IMR-90 (cell line): Measurements from ENCODE around the gene NDFIP2. TPM values are rescaled to one million over a fixed set of nuclear protein-coding genes. Genes with fewer than 3 reads are reported as not detected.

Experiments
- ATAC-seq: fragments of 200-7000 bp; cut with Tn5 transposase; 2 replicates; pipeline ENCODE4 v1.9.1; 2020; ENCODE audit warnings: low read depth, mild to moderate bottlenecking, moderate library complexity
- BruUV-seq: library from RNA; stranded (reverse); fragments of 400-500 nt; replicated peaks from 2 replicates; lab custom pipeline; 2021; lab: Mats Ljungman, UMichigan
- CTCF ChIA-PET: fragments of 300-600 bp; formaldehyde crosslinking; extraction: SDS; loops from one replicate; lab custom pipeline; 2021; ENCODE audit warnings: antibody characterized with exemption; lab: Yijun Ruan, JAX
- POLR2A ChIA-PET: fragments of 300-600 bp; sonication (Branson Sonifier 250); formaldehyde crosslinking; loops from one replicate; lab custom pipeline; 2022; ENCODE audit warnings: antibody characterized with exemption; ENCODE audit not compliant: unreplicated experiment; lab: Charles Lee
- DNase-seq: peaks from one replicate; pipeline ENCODE4 v3.0.0; 2013
- H2AFZ ChIP-seq: replicated peaks from 2 replicates; pipeline ENCODE3; 2013; ENCODE audit warnings: low read length, mild to moderate bottlenecking; ENCODE audit not compliant: poor library complexity
- H2AK5ac ChIP-seq: 2 replicates; pipeline ENCODE4 v1.6.1; 2013; ENCODE audit warnings: low read depth, low read length, inconsistent platforms
- H2AK9ac ChIP-seq: replicated peaks from 2 replicates; pipeline ENCODE3; 2013; ENCODE audit warnings: mild to moderate bottlenecking, low read depth, low read length, moderate library complexity; ENCODE audit not compliant: poor library complexity
- H2BK120ac ChIP-seq: 2 replicates; pipeline ENCODE4 v1.6.1; 2013; ENCODE audit warnings: low read depth, low read length, inconsistent platforms
- H2BK15ac ChIP-seq: 3 replicates; pipeline ENCODE4 v1.6.1; 2013; ENCODE audit warnings: low read depth, low read length, inconsistent platforms
- H2BK20ac ChIP-seq: 2 replicates; pipeline ENCODE4 v1.6.1; 2013; ENCODE audit warnings: low read depth, mild to moderate bottlenecking, inconsistent platforms, low read length, moderate library complexity
- H2BK5ac ChIP-seq: 2 replicates; pipeline ENCODE4 v1.6.1; 2013; ENCODE audit warnings: mild to moderate bottlenecking, low read depth, low read length, inconsistent platforms; ENCODE audit not compliant: poor library complexity, severe bottlenecking
- H3K14ac ChIP-seq: replicated peaks from 2 replicates; pipeline ENCODE4 v1.6.1; 2013; ENCODE audit warnings: low read depth, low read length, inconsistent platforms
- H3K18ac ChIP-seq: 2 replicates; pipeline ENCODE4 v1.6.1; 2013; ENCODE audit warnings: low read depth, low read length, control low read depth
- H3K23ac ChIP-seq: 2 replicates; pipeline ENCODE4 v1.6.1; 2013; ENCODE audit warnings: low read depth, low read length, inconsistent platforms
- H3K27ac ChIP-seq: 2 replicates; pipeline ENCODE4 v1.5.1; 2013; ENCODE audit warnings: mild to moderate bottlenecking, control low read depth, low read length; ENCODE audit not compliant: insufficient read depth
- H3K27me3 ChIP-seq: 2 replicates; pipeline ENCODE4 v1.6.1; 2013; ENCODE audit warnings: low read length; ENCODE audit not compliant: control insufficient read depth, insufficient read depth
- H3K36me3 ChIP-seq: 2 replicates; pipeline ENCODE4 v1.6.1; 2013; ENCODE audit warnings: low read length, mixed read lengths; ENCODE audit not compliant: control insufficient read depth, insufficient read depth
- H3K4ac ChIP-seq: 2 replicates; pipeline ENCODE4 v1.6.1; 2013; ENCODE audit warnings: low read depth, low read length, inconsistent platforms
- H3K4me1 ChIP-seq: 2 replicates; pipeline ENCODE4 v1.6.1; 2013; ENCODE audit warnings: low read length, mixed read lengths; ENCODE audit not compliant: control insufficient read depth, insufficient read depth
- H3K4me2 ChIP-seq: 2 replicates; pipeline ENCODE4 v1.6.1; 2013; ENCODE audit warnings: low read depth, mild to moderate bottlenecking, control low read depth, low read length, moderate library complexity
- H3K4me3 ChIP-seq: 2 replicates; pipeline ENCODE4 v1.5.1; 2013; ENCODE audit warnings: low read depth, mild to moderate bottlenecking, control low read depth, low read length, moderate library complexity; ENCODE audit not compliant: insufficient read depth
- H3K56ac ChIP-seq: 2 replicates; pipeline ENCODE4 v1.6.1; 2013; ENCODE audit warnings: low read length, inconsistent platforms; ENCODE audit not compliant: insufficient read depth; ENCODE audit errors: extremely low read depth
- H3K79me1 ChIP-seq, 2 experiments: 2 replicates each; pipeline ENCODE4 v1.6.1; 2013; ENCODE audit warnings: low read length in 2 of 2, inconsistent platforms in 1 of 2, low read depth in 1 of 2
- H3K9ac ChIP-seq: 2 replicates; pipeline ENCODE4 v1.6.1; 2013; ENCODE audit warnings: low read depth, low read length, control low read depth
- H3K9me1 ChIP-seq: 2 replicates; pipeline ENCODE4 v1.6.1; 2013; ENCODE audit warnings: low read length, inconsistent platforms; ENCODE audit not compliant: insufficient read depth
- H3K9me3 ChIP-seq: 2 replicates; pipeline ENCODE4 v1.6.1; 2013; ENCODE audit warnings: low read length; ENCODE audit not compliant: control insufficient read depth, insufficient read depth
- H4K20me1 ChIP-seq: 2 replicates; pipeline ENCODE4 v1.6.1; 2013; ENCODE audit warnings: low read length, inconsistent platforms; ENCODE audit not compliant: insufficient read depth
- H4K5ac ChIP-seq: 2 replicates; pipeline ENCODE4 v1.6.1; 2013; ENCODE audit warnings: mild to moderate bottlenecking, low read depth, low read length, control low read depth
- H4K8ac ChIP-seq, 2 experiments: 2 replicates each; pipeline ENCODE4 v1.6.1; 2013; ENCODE audit warnings: low read depth in 2 of 2, low read length in 2 of 2, control low read depth in 1 of 2, inconsistent platforms in 1 of 2
- H4K91ac ChIP-seq: 2 replicates; pipeline ENCODE4 v1.6.1; 2013; ENCODE audit warnings: low read depth, low read length, inconsistent platforms; ENCODE audit not compliant: insufficient read depth
- MAFK ChIP-seq: IDR thresholded peaks from 2 replicates; pipeline ENCODE4 v1.6.1; 2012; ENCODE audit warnings: low read depth, low read length, improper control_type of control experiment
- RAD21 ChIP-seq: IDR thresholded peaks from 2 replicates; pipeline ENCODE4 v1.6.1; 2012; ENCODE audit warnings: low read length, improper control_type of control experiment
- RFX5 ChIP-seq: IDR thresholded peaks from 2 replicates; pipeline ENCODE4 v1.8.0; 2012; ENCODE audit warnings: low read depth, mild to moderate bottlenecking, low read length, moderate library complexity
- SMC3 ChIP-seq: fragments of 150-350 bp; IDR thresholded peaks from 2 replicates; pipeline ENCODE4 v1.6.1; 2016; ENCODE audit warnings: low read depth, mild to moderate bottlenecking, antibody characterized with exemption, low read length, moderate library complexity
- WGBS, 2 experiments: methylation state at CpG; one replicate each; pipeline versions ENCODE4 v1.1.5 to v1.1.7; 2013; ENCODE audit warnings: missing lambda C conversion rate in 2 of 2; ENCODE audit not compliant: insufficient read length in 1 of 2; ENCODE audit errors: extremely low coverage in 2 of 2; 5-methylcytosine and 5-hydroxymethylcytosine counted together
- dilution Hi-C: fragments of 300-500 bp; cut with HindIII; formaldehyde crosslinking; loops from one replicate; pipeline ENCODE4 v1.14.3; 2018; ENCODE audit warnings: low sequenced_read_pairs; ENCODE audit not compliant: unreplicated experiment
- in situ Hi-C: fragments of 300-500 bp; cut with MboI; formaldehyde crosslinking; loops from 3 replicates; pipeline ENCODE4 v1.14.3; 2019; ENCODE audit warnings: low sequenced_read_pairs, inconsistent platforms, mixed read lengths
- intact Hi-C: fragments of 100-400 bp; cut with micrococcal nuclease; formaldehyde crosslinking; loops from 2 replicates; pipeline ENCODE4 v1.10.0; 2022
- polyA plus RNA-seq, 3 experiments: library from polyadenylated mRNA; depleted of rRNA; stranded (reverse); fragments of >200 nt; gene quantifications; 2 replicates each; pipeline ENCODE4 v1.2.3, GENCODE V29; 2012; ENCODE audit warnings: low replicate concordance in 1 of 3
- total RNA-seq: library from RNA; depleted of rRNA; stranded (reverse); fragments of >200 nt; gene quantifications from 2 replicates; pipeline ENCODE4 v1.2.3, GENCODE V29; 2012
- TF ChIP-seq, protein P1 (sequence below): fragments of 150-350 bp; IDR thresholded peaks from 2 replicates; pipeline ENCODE4 v1.6.1; 2017; ENCODE audit warnings: mild to moderate bottlenecking, antibody characterized with exemption, low read length, low read depth
- TF ChIP-seq, protein P2 (sequence below): conservative IDR thresholded peaks from 2 replicates; pipeline ENCODE4 v1.5.1; 2012; ENCODE audit warnings: mild to moderate bottlenecking, low read depth, low read length, improper control_type of control experiment

The NDFIP2 gene
- total and polyA plus RNA-seq, 2 of the 4 experiments (the other 2 are of a cell fraction) = 23.8 to 25.8 TPM

DNA sequence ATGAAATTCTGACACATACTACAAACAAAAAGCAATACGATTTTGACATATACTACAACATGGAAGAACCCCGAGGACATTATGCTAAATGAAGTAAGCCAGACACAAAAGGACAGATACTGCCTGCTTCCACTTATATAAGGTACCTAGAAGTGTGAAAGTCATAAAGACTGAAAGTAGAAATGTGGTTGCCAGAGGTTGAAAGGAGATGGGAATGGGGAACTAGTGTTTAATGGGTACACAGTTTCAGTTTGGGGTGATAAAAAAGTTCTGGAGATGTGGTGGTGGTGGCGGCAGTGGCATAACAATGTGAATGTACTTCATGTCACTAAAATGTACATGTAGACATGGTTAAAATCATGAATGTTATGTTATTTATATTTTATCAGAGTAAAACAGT, 12.1 kb upstream of the NDFIP2 start:
- ATAC-seq (no peak), DNase-seq (no peak)
- H4K5ac ChIP-seq = no peak overlapping the region
- no peak overlapping the region for H2AFZ ChIP-seq
- no peak overlapping the region for H3K4me2 ChIP-seq
- H3K36me3 ChIP-seq = no peaks in the 10 kb centered on the region
- no peak overlapping the region for H2AK5ac ChIP-seq
- ChIA-PET POLR2A (no interaction called here), CTCF (no interaction called here)
- no peak overlapping the region for H2BK5ac ChIP-seq
- BruUV-seq = no TSS peak
- no peak overlapping the region for H3K23ac ChIP-seq
- no peak overlapping the region for H2BK15ac ChIP-seq
- H3K27me3 ChIP-seq = no peaks in the 10 kb centered on the region; the same call in 1 of the 2 replicates
- H3K9me1 ChIP-seq = no peaks in the 10 kb centered on the region; the same call in 1 of the 2 replicates
- H2BK120ac ChIP-seq = no peak overlapping the region
- H3K14ac ChIP-seq = no peak overlapping the region
- no peak overlapping the region for H2BK20ac ChIP-seq
- no peak overlapping the region for H4K91ac ChIP-seq
- intact Hi-C loops = no loop called here
- no peak overlapping the region for H3K4ac ChIP-seq
- dilution Hi-C loops = no loop called here
- H3K27ac ChIP-seq = no peak overlapping the region
- WGBS, 2 experiments = no CpG with 5 or more reads among the region's 3 CpGs
- H3K4me1 ChIP-seq = no peaks in the 10 kb centered on the region
- no peak overlapping the region for H2AK9ac ChIP-seq
- H3K4me3 ChIP-seq = no peak overlapping the region
- H3K18ac ChIP-seq = no peak overlapping the region
- no peak overlapping the region for H4K8ac ChIP-seq
- H3K79me1 ChIP-seq = no peaks in the 10 kb centered on the region
- H3K56ac ChIP-seq = no peak overlapping the region
- in situ Hi-C loops = no loop called here
- H3K9me3 ChIP-seq = no peaks in the 10 kb centered on the region
- no peak overlapping the region for H3K9ac ChIP-seq
- TF ChIP-seq, protein P1, sequence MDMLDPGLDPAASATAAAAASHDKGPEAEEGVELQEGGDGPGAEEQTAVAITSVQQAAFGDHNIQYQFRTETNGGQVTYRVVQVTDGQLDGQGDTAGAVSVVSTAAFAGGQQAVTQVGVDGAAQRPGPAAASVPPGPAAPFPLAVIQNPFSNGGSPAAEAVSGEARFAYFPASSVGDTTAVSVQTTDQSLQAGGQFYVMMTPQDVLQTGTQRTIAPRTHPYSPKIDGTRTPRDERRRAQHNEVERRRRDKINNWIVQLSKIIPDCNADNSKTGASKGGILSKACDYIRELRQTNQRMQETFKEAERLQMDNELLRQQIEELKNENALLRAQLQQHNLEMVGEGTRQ = no peak
- no peak for TF ChIP-seq MAFK
- TF ChIP-seq RAD21 = no peak
- no peak for TF ChIP-seq SMC3
- no peak for TF ChIP-seq RFX5
- TF ChIP-seq, protein P2, sequence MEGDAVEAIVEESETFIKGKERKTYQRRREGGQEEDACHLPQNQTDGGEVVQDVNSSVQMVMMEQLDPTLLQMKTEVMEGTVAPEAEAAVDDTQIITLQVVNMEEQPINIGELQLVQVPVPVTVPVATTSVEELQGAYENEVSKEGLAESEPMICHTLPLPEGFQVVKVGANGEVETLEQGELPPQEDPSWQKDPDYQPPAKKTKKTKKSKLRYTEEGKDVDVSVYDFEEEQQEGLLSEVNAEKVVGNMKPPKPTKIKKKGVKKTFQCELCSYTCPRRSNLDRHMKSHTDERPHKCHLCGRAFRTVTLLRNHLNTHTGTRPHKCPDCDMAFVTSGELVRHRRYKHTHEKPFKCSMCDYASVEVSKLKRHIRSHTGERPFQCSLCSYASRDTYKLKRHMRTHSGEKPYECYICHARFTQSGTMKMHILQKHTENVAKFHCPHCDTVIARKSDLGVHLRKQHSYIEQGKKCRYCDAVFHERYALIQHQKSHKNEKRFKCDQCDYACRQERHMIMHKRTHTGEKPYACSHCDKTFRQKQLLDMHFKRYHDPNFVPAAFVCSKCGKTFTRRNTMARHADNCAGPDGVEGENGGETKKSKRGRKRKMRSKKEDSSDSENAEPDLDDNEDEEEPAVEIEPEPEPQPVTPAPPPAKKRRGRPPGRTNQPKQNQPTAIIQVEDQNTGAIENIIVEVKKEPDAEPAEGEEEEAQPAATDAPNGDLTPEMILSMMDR = no peak
- no peaks in the 10 kb centered on the region for H4K20me1 ChIP-seq
